Stimulated activated CD8-positive, alpha-beta memory T cell treated with anti-CD3 and anti-CD28 coated beads, Interleukin-4, amount 100 ng/mL, for 48 hours (primary cell): ENCODE results near the gene GFOD1.
"Not testable (repeated sequence)": the region's sequence is repeated elsewhere in the genome, so short reads cannot be mapped to it uniquely, and the experiment has no call there.

Source experiments
- DNase-seq: peaks from one replicate; pipeline ENCODE4 v3.0.0-alpha.2; 2020

The GFOD1 gene

GRCh38 chr6:13511141-13511571, 23.8 kb upstream of the GFOD1 start:
- DNase-seq: not testable (repeated sequence)

GRCh38 chr6:13510433-13510832, 23.0 kb upstream of the GFOD1 start:
- DNase-seq: not testable (repeated sequence)

GRCh38 chr6:13508711-13509705, 21.6 kb upstream of the GFOD1 start:
- no peak for DNase-seq

GRCh38 chr6:13507306-13507860, 20.0 kb upstream of the GFOD1 start:
- no peak for DNase-seq

GRCh38 chr6:13505345-13505734, 17.9 kb upstream of the GFOD1 start:
- DNase-seq: no peak

- no peak for DNase-seq
Observed at GRCh38 chr6:13504611-13505344, 17.4 kb upstream of the GFOD1 start.

- no peak for DNase-seq
Observed at GRCh38 chr6:13500915-13501314, 13.5 kb upstream of the GFOD1 start.

- DNase-seq: no peak
Observed at GRCh38 chr6:13500264-13500663, 12.9 kb upstream of the GFOD1 start.

GRCh38 chr6:13496513-13497190, 9.3 kb upstream of the GFOD1 start:
- no peak for DNase-seq

GRCh38 chr6:13495818-13496217, 8.4 kb upstream of the GFOD1 start:
- DNase-seq: no peak

GRCh38 chr6:13495112-13495776, 7.8 kb upstream of the GFOD1 start:
- no peak for DNase-seq

GRCh38 chr6:13494137-13494536, 6.7 kb upstream of the GFOD1 start:
- DNase-seq: no peak

GRCh38 chr6:13493147-13493546, 5.7 kb upstream of the GFOD1 start:
- DNase-seq: no peak

GRCh38 chr6:13492357-13492756, 5.0 kb upstream of the GFOD1 start:
- no peak for DNase-seq

GRCh38 chr6:13491538-13491937, 4.1 kb upstream of the GFOD1 start:
- DNase-seq: no peak

GRCh38 chr6:13490402-13490801, 3.0 kb upstream of the GFOD1 start:
- no peak for DNase-seq

GRCh38 chr6:13488896-13489237, 1.5 kb upstream of the GFOD1 start:
- no peak for DNase-seq

- DNase-seq: peak; percentile 44
Observed at GRCh38 chr6:13488015-13488895, 855 bp upstream of the GFOD1 start.

GRCh38 chr6:13486679-13487121, 700 bp downstream of the GFOD1 start:
- peak; percentile 75 for DNase-seq

- DNase-seq: peak; percentile 56
Observed at GRCh38 chr6:13485923-13486562, 1.4 kb downstream of the GFOD1 start.

GRCh38 chr6:13485303-13485702, 2.1 kb downstream of the GFOD1 start:
- no peak for DNase-seq
